Activated T-cell treated with anti-CD3 and anti-CD28 coated beads, Interleukin-2, amount 50 U/mL, for 24 hours (primary cell): ENCODE data around the gene PRLH.
"Not testable (repeated sequence)": the region's sequence is repeated elsewhere in the genome, so short reads cannot be mapped to it uniquely, and the experiment has no call there.

Experiments used
- DNase-seq: peaks from one replicate; pipeline ENCODE4 v3.0.0-alpha.2; 2020
- H3K27ac Mint-ChIP-seq: 2 replicates; pipeline ENCODE4 v1.8.0; 2020; ENCODE audit warnings: mild to moderate bottlenecking, mixed read lengths
- H3K27me3 Mint-ChIP-seq: 2 replicates; pipeline ENCODE4 v1.8.0; 2020; ENCODE audit warnings: mixed read lengths
- H3K36me3 Mint-ChIP-seq: 2 replicates; pipeline ENCODE4 v1.8.0; 2020; ENCODE audit warnings: low read depth, mixed read lengths
- H3K4me1 Mint-ChIP-seq: 2 replicates; pipeline ENCODE4 v1.8.0; 2020; ENCODE audit warnings: low read depth, mixed read lengths
- H3K4me3 Mint-ChIP-seq: 2 replicates; pipeline ENCODE4 v1.8.0; 2020; ENCODE audit warnings: mild to moderate bottlenecking, moderate library complexity, mixed read lengths
- H3K9me3 Mint-ChIP-seq: 2 replicates; pipeline ENCODE4 v1.8.0; 2020; ENCODE audit warnings: mixed read lengths

PRLH gene

GRCh38 chr2:237593596-237594320 lies 27.4 kb downstream of the PRLH start:
- Mint-ChIP-seq H3K4me1 (peaks cover 11% of the 10 kb centered on the region), H3K27me3 (no peaks in the 10 kb centered on the region), H3K9me3 (no peaks in the 10 kb centered on the region), H3K36me3 (no peaks in the 10 kb centered on the region), H3K4me3 (no peak overlapping the region), H3K27ac (no peak overlapping the region)
- no peak for DNase-seq

DNA sequence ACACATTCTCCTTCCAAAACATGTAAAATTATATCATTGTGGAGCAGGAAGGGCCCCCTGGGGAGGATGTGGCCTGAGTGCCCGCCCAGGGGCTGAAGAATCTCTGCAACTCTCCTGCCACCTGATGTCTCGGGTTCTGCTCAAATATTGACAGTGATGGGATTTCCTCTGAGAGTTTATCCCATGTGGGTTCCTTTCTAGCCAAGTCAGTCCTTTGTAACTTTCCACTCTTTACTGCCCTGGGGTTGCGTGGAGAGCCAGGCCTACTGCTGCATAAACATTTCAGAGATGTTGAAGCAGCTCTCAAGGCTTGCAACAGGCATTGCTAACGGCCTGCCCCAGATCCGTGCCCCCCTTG lies 28.1 kb downstream of the PRLH start:
- no peak for DNase-seq
- Mint-ChIP-seq H3K4me1 (peaks cover 11% of the 10 kb centered on the region), H3K27me3 (no peaks in the 10 kb centered on the region), H3K9me3 (no peaks in the 10 kb centered on the region), H3K36me3 (no peaks in the 10 kb centered on the region), H3K27ac (no peak overlapping the region), H3K4me3 (no peak overlapping the region)

- not testable (repeated sequence) for H3K36me3 Mint-ChIP-seq, H3K27me3 Mint-ChIP-seq, H3K27ac Mint-ChIP-seq
Observed at GRCh38 chr2:237595829-237596519, 29.6 kb downstream of the PRLH start.

DNA sequence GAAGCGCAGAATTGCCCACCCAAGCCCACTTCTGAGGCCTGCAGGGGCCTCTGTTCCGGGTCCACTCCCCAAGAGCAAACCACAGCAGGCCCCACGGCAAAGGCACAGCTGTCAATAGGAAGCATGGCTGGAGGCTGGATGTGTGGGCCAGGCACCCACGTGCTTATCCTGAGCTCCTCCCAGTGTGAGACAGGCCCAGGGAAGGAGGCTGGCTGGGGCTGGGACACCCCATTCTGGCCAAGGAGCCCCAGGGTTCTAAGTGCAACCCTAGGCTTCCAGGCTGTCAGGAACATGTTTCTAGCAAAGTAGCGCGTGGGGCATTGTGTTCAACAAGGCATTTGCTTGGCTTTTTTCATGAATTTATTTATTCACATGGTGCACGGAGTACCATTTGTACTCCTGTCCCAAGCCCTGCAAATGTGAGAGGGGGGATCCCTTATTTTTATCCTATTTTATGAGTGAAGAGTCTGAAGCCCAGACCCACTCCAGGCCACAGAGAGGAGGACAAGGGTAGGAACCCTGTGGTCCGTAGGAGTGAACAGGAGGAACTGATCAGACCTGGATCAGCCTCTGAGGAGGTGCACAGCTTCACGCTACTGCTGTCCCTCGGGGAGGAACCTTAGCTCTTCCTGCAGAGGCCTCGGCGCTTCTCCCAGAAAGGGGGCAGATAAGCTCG lies 30.3 kb downstream of the PRLH start:
- Mint-ChIP-seq H3K27ac (no peak overlapping the region), H3K4me3 (no peak overlapping the region), H3K36me3 (no peaks in the 10 kb centered on the region), H3K9me3 (no peaks in the 10 kb centered on the region), H3K27me3 (no peaks in the 10 kb centered on the region), H3K4me1 (peaks cover 1% of the 10 kb centered on the region)
- DNase-seq, result no peak

More at GRCh38 chr2:237595829-237596519, 29.6 kb downstream of the PRLH start:
- not testable (repeated sequence) for H3K4me1 Mint-ChIP-seq, DNase-seq, H3K4me3 Mint-ChIP-seq, H3K9me3 Mint-ChIP-seq

GRCh38 chr2:237597196-237598145 lies 31.1 kb downstream of the PRLH start:
- no peaks in the 10 kb centered on the region for H3K9me3 Mint-ChIP-seq
- H3K27me3 Mint-ChIP-seq, result no peaks in the 10 kb centered on the region
- no peaks in the 10 kb centered on the region for H3K36me3 Mint-ChIP-seq
- DNase-seq, result no peak
- peaks cover 2% of the 10 kb centered on the region for H3K4me1 Mint-ChIP-seq
- no peak overlapping the region for H3K27ac Mint-ChIP-seq
- no peak overlapping the region for H3K4me3 Mint-ChIP-seq

GRCh38 chr2:237598468-237599208 lies 32.3 kb downstream of the PRLH start:
- no peaks in the 10 kb centered on the region for H3K9me3 Mint-ChIP-seq
- H3K27me3 Mint-ChIP-seq, result no peaks in the 10 kb centered on the region

DNA sequence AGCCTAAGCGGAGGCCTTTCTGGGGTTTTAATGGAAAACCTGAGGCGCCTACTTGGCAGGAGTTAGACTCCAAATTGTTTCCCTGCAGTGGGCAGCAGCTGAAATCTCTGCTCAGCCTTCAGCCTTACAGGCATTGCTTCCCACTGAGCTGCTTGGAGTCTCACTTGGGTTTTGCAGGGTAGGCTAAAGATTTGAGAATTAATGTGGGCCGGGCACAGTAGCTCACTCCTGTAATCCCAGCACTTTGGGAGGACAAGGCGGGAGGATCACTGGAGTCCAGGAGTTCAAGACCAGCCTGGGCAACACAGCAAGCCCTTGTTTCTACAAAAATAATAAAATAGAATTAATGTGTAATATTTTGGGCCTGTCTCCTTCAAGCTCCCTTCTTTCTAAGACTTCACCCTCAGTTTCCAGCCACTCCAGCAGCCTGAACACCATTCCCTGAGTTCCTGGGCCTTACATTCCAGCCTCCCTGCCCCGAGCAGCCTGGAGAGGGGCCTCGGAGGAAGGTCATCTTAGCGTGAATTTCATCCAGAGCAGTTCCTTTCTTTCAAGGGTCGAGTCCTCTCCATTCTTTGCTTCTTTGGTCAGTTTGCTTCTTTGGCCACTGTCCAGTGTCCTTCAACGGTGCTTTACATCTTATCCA lies 33.2 kb downstream of the PRLH start:
- Mint-ChIP-seq H3K36me3 (no peaks in the 10 kb centered on the region), H3K4me3 (no peak overlapping the region), H3K4me1 (peaks cover 17% of the 10 kb centered on the region), H3K27ac (no peak overlapping the region), H3K27me3 (no peaks in the 10 kb centered on the region), H3K9me3 (no peaks in the 10 kb centered on the region)
- DNase-seq, result no peak

More at GRCh38 chr2:237598468-237599208, 32.3 kb downstream of the PRLH start:
- Mint-ChIP-seq H3K4me3 (no peak overlapping the region), H3K36me3 (no peaks in the 10 kb centered on the region), H3K27ac (no peak overlapping the region), H3K4me1 (peaks cover 13% of the 10 kb centered on the region)
- no peak for DNase-seq

DNA sequence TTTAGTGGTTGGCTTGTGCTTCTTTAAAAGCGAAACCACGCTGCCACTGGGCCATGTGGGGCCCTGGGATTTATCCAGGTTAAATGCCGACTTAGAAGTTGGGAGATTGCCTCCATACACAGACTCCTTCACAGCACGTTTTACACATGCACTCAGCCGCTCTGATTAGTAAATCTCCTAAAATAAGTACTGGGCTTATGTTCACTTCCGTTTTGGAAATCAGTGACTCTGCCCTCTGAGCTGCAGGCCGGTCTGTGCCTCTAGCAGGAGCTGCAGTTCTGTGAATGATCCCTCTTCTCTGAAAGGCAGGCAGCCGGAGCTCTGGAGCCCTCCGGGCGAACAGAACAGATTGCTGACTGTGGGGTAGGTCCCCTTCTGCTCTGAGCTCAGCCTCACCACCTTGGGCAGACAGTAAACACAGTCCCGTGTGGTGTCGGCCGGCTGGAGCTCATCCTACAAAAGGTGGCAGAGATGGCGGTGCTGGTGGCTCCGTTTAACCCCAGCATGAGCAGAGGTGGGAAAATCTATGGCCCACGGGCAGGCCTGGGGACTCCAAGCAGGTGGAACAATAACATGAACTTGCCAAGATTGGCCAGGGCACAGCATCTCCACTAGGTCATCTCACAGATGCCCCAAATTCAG lies 34.0 kb downstream of the PRLH start:
- H3K27ac Mint-ChIP-seq, result no peak overlapping the region

GRCh38 chr2:237601453-237602116 lies 35.2 kb downstream of the PRLH start:
- H3K9me3 Mint-ChIP-seq, result no peaks in the 10 kb centered on the region
- no peak for DNase-seq
- no peak overlapping the region for H3K4me3 Mint-ChIP-seq
- H3K36me3 Mint-ChIP-seq, result no peaks in the 10 kb centered on the region
- H3K4me1 Mint-ChIP-seq, result peaks cover 21% of the 10 kb centered on the region
- H3K27ac Mint-ChIP-seq, result no peak overlapping the region
- H3K27me3 Mint-ChIP-seq, result no peaks in the 10 kb centered on the region

More for the DNA sequence above, 34.0 kb downstream of the PRLH start:
- Mint-ChIP-seq H3K4me3 (no peak overlapping the region), H3K27me3 (no peaks in the 10 kb centered on the region), H3K36me3 (no peaks in the 10 kb centered on the region), H3K9me3 (no peaks in the 10 kb centered on the region), H3K4me1 (peaks cover 20% of the 10 kb centered on the region)
- no peak for DNase-seq

DNA sequence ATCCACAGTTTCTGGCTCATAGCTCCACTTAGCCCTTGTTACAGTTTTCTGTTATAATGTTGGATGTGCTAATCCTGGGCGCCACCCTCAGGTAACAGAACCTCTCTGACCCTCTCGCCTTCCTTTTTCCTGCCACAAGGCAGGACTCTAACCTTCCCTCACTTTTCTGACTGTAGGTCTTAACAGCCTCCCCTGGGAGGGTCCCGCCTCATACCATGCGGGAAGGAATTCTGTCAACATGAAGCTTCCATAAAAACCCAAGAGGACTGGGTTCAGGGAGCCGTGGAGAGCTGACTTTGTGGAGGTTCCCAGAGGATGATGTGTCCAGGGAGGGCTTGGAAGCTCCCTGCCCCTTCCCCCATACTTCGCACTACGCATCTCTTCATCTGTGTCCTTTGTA lies 36.0 kb downstream of the PRLH start:
- no peak overlapping the region for H3K4me3 Mint-ChIP-seq
- H3K9me3 Mint-ChIP-seq, result no peaks in the 10 kb centered on the region
- no peaks in the 10 kb centered on the region for H3K27me3 Mint-ChIP-seq

DNA sequence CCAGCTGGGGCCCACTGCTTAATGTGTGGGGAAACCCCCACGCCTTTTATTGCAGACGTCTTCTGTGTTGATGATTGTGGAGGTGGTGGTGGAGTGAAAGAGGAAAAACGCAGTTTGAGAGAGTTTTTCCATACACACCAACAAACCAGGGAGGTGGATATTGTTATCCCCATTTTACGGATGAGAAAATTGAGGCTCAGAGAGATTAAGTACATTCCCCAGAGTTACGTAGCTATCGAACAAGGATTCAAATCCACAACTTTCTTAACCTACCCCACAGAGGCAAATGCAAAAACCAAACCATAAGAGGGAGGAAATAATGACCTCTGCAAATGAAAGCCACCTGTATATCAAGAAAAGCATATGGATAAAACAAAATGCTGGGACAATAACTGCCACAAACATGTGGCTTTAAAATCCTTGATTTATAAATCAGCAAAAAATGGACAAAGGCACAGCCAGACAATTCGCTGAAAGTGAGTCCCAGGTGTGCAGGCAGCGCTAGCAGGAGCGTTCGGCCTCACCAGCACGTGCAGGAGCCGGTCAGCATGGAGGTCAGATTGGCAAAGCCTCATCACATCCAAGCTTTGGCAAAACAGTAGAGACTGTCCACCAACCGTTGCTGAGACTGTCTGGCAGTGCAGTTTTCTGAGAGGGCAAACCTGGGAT lies 36.8 kb downstream of the PRLH start:
- Mint-ChIP-seq H3K9me3 (no peaks in the 10 kb centered on the region), H3K4me3 (no peak overlapping the region), H3K4me1 (peaks cover 21% of the 10 kb centered on the region), H3K36me3 (no peaks in the 10 kb centered on the region), H3K27me3 (no peaks in the 10 kb centered on the region), H3K27ac (peak overlapping the region; percentile 76)
- no peak for DNase-seq

More for the DNA sequence above, 36.0 kb downstream of the PRLH start:
- Mint-ChIP-seq H3K27ac (peak overlapping the region; percentile 11), H3K4me1 (peaks cover 21% of the 10 kb centered on the region), H3K36me3 (no peaks in the 10 kb centered on the region)
- no peak for DNase-seq

DNA sequence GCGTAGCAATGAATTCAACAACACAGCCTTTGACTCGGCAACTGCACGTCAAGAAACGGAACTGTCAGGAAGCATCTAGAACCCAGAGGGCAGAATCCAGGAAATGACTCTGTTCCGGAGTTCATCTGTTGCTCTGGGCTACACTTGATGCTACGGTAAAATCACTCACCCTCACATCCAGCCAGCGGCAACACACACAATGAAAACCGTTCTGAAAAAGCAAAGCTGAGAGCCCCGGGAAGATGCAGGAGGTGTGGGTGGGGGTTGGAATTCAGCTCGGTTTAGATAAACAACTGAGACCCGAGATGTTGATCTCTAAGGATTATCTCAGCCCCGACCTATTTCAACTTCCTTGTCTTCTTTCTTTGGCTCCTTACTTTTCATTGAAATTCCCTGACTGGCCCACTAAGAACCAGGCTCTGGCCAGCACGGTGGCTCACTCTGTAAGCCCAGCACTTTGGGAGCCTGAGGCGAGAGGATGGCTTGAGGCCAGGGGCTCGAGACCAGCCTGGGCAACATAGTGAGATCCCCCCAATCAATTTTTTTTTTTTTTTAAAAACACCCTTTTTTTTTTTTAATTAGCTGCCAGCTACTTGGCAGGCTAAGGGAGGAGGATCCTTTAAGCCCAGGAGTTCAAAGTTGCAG lies 37.5 kb downstream of the PRLH start:
- Mint-ChIP-seq H3K27ac (peak overlapping the region; percentile 76), H3K4me3 (no peak overlapping the region), H3K4me1 (peaks cover 21% of the 10 kb centered on the region), H3K9me3 (no peaks in the 10 kb centered on the region), H3K27me3 (no peaks in the 10 kb centered on the region), H3K36me3 (no peaks in the 10 kb centered on the region)
- DNase-seq, result peak; percentile 57
